K562 (cell line): ENCODE data around the gene ERVH48-1. TPM values are rescaled to one million over a fixed set of nuclear protein-coding genes. Genes with fewer than 3 reads are reported as not detected.
A peak's percentile ranks its signal among the peaks of the same experiment; 100 is the strongest.

Experiments
- HSF4 ChIP-seq: fragments of 250-450 bp; sonication (Bioruptor Pico); IDR thresholded peaks from 2 replicates; pipeline ENCODE4 v2.1.2; 2022; ENCODE audit warnings: mild to moderate bottlenecking, moderate library complexity, borderline replicate concordance
- RBM22 ChIP-seq: fragments of 200-400 bp; formaldehyde crosslinking; IDR thresholded peaks from 2 replicates; pipeline ENCODE4 v1.6.1; 2018; ENCODE audit warnings: low read length, low read depth; ENCODE audit not compliant: poor library complexity, severe bottlenecking
- SMARCA5 ChIP-seq: fragments of 450-650 bp; IDR thresholded peaks from 2 replicates; pipeline ENCODE4 v1.6.1; 2016
- SRSF9 ChIP-seq: fragments of 200-400 bp; formaldehyde crosslinking; IDR thresholded peaks from 2 replicates; pipeline ENCODE4 v1.6.1; 2017; ENCODE audit warnings: low read depth, low read length, borderline replicate concordance
- ZEB2 ChIP-seq: fragments of 450-650 bp; IDR thresholded peaks from 2 replicates; pipeline ENCODE4 v1.6.1; 2016
- polyA plus RNA-seq, 8 experiments: library from polyadenylated mRNA; depleted of rRNA in 4 of 8; stranded (reverse) in 5 of 8; unstranded in 3 of 8; fragments of >200 nt; fragmentation: Nextera tagmentation in 2 of 8; fragmentation: Illumina TruSeq in 1 of 8; extraction: Ambion mirVana in 2 of 8; extraction: Trizol in 1 of 8; gene quantifications; 2 replicates each; pipeline versions ENCODE4 v1.2.1 to v1.2.3, GENCODE V29; 2011 to 2014; ENCODE audit warnings: inconsistent platforms in 1 of 8, missing spikeins in 1 of 8
- total RNA-seq, 7 experiments: library from RNA; depleted of rRNA in 6 of 7; stranded (reverse); fragments of >200 nt in 6 of 7; fragmentation: Illumina TruSeq in 2 of 7; extraction: Trizol in 2 of 7; gene quantifications; 2 replicates each; pipeline versions ENCODE4 v1.2.1 to v1.2.3, GENCODE V29; 2011 to 2021; ENCODE audit warnings: low replicate concordance in 1 of 7
- TF ChIP-seq, protein P1 (sequence below): fragments of 450-650 bp; IDR thresholded peaks from 2 replicates; pipeline ENCODE4 v1.7.0; 2016; ENCODE audit warnings: borderline replicate concordance
- TF ChIP-seq, protein P2 (sequence below), 2 experiments: IDR thresholded peaks; 2 replicates each; pipeline ENCODE4 v1.6.1; 2012; ENCODE audit warnings: improper control_type of control experiment in 2 of 2, low read depth in 2 of 2, low read length in 2 of 2, borderline replicate concordance in 1 of 2
- TF ChIP-seq, protein P3 (sequence below): fragments of 450-650 bp; IDR thresholded peaks from 2 replicates; pipeline ENCODE4 v1.6.1; 2016; ENCODE audit warnings: low read depth, mild to moderate bottlenecking, moderate library complexity
- TF ChIP-seq, protein P4 (sequence below): sonication (generic); formaldehyde crosslinking; IDR thresholded peaks from 2 replicates; pipeline ENCODE4 v1.8.1; 2023; ENCODE audit warnings: missing genetic modification reagents, mild to moderate bottlenecking, borderline replicate concordance

Gene ERVH48-1
- total and polyA plus RNA-seq, 9 of the 15 experiments (the other 6 are each of a cell fraction or from before 2014, with no cell fraction given): 0.08 to 0.49 (median 0.16) TPM; not detected in 3

DNA sequence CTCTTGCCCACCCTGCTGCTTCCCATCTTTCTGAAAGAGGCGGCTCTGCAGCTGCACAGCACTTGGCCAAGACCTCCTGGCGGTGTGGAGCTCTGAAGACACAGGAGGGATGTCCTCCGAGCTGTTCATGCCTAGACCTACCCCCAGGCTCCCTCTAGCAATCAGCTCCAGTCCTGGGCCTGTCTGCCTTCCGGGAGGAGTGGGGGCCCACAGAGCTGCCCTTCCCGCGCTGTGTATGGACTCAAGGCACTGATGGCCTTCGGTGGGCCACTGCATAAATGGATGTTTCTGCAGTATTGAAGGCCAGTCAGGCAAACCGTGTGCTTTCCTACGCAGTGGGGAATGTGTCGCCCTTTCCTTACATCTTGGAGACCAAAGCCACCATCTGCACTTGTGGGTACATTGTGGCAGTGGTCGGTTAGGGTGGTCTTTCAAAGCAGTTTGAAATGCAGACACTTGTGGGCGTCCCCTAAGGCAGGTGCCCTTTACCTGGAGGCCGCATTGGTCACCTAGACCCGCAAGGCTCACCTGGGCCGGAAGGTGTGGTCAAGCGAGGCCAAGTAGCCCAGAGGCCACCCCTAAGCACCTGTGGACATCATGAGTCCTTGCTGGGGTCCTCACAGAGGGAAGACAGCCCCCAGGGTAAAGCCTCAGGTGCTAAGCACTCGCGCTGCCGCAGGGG lies 48.0 kb upstream of the ERVH48-1 start (continued):
- TF ChIP-seq, protein P1, sequence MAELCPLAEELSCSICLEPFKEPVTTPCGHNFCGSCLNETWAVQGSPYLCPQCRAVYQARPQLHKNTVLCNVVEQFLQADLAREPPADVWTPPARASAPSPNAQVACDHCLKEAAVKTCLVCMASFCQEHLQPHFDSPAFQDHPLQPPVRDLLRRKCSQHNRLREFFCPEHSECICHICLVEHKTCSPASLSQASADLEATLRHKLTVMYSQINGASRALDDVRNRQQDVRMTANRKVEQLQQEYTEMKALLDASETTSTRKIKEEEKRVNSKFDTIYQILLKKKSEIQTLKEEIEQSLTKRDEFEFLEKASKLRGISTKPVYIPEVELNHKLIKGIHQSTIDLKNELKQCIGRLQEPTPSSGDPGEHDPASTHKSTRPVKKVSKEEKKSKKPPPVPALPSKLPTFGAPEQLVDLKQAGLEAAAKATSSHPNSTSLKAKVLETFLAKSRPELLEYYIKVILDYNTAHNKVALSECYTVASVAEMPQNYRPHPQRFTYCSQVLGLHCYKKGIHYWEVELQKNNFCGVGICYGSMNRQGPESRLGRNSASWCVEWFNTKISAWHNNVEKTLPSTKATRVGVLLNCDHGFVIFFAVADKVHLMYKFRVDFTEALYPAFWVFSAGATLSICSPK: no peak
- TF ChIP-seq ZEB2 (peak; percentile 92), SRSF9 (no peak), SMARCA5 (peak; percentile 51; the same call in 1 of the 2 replicates), RBM22 (no peak), HSF4 (CRISPR knock-in tag) (0 out of 2 replicates have a peak, but pooled peaks have one; percentile 42)
- TF ChIP-seq, protein P2, sequence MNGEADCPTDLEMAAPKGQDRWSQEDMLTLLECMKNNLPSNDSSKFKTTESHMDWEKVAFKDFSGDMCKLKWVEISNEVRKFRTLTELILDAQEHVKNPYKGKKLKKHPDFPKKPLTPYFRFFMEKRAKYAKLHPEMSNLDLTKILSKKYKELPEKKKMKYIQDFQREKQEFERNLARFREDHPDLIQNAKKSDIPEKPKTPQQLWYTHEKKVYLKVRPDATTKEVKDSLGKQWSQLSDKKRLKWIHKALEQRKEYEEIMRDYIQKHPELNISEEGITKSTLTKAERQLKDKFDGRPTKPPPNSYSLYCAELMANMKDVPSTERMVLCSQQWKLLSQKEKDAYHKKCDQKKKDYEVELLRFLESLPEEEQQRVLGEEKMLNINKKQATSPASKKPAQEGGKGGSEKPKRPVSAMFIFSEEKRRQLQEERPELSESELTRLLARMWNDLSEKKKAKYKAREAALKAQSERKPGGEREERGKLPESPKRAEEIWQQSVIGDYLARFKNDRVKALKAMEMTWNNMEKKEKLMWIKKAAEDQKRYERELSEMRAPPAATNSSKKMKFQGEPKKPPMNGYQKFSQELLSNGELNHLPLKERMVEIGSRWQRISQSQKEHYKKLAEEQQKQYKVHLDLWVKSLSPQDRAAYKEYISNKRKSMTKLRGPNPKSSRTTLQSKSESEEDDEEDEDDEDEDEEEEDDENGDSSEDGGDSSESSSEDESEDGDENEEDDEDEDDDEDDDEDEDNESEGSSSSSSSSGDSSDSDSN (IDR thresholded peaks at IDR 0.05; ENCODE audit: borderline replicate concordance in 1 of 2, low read depth in 2 of 2, low read length in 2 of 2): 0 out of 4 replicates have a peak, but pooled peaks of 1 of the 2 experiments have one; percentile 38
- TF ChIP-seq, protein P3, sequence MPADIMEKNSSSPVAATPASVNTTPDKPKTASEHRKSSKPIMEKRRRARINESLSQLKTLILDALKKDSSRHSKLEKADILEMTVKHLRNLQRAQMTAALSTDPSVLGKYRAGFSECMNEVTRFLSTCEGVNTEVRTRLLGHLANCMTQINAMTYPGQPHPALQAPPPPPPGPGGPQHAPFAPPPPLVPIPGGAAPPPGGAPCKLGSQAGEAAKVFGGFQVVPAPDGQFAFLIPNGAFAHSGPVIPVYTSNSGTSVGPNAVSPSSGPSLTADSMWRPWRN: no peak
- TF ChIP-seq, protein P4, sequence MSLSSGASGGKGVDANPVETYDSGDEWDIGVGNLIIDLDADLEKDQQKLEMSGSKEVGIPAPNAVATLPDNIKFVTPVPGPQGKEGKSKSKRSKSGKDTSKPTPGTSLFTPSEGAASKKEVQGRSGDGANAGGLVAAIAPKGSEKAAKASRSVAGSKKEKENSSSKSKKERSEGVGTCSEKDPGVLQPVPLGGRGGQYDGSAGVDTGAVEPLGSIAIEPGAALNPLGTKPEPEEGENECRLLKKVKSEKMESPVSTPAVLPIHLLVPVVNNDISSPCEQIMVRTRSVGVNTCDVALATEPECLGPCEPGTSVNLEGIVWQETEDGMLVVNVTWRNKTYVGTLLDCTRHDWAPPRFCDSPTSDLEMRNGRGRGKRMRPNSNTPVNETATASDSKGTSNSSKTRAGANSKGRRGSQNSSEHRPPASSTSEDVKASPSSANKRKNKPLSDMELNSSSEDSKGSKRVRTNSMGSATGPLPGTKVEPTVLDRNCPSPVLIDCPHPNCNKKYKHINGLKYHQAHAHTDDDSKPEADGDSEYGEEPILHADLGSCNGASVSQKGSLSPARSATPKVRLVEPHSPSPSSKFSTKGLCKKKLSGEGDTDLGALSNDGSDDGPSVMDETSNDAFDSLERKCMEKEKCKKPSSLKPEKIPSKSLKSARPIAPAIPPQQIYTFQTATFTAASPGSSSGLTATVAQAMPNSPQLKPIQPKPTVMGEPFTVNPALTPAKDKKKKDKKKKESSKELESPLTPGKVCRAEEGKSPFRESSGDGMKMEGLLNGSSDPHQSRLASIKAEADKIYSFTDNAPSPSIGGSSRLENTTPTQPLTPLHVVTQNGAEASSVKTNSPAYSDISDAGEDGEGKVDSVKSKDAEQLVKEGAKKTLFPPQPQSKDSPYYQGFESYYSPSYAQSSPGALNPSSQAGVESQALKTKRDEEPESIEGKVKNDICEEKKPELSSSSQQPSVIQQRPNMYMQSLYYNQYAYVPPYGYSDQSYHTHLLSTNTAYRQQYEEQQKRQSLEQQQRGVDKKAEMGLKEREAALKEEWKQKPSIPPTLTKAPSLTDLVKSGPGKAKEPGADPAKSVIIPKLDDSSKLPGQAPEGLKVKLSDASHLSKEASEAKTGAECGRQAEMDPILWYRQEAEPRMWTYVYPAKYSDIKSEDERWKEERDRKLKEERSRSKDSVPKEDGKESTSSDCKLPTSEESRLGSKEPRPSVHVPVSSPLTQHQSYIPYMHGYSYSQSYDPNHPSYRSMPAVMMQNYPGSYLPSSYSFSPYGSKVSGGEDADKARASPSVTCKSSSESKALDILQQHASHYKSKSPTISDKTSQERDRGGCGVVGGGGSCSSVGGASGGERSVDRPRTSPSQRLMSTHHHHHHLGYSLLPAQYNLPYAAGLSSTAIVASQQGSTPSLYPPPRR (CRISPR knock-in tag): 0 out of 2 replicates have a peak, but pooled peaks have one; percentile 63
